ENCODE data around the gene BCAR1. TPM values are rescaled to one million over a fixed set of nuclear protein-coding genes. Genes with fewer than 3 reads are reported as not detected.

The BCAR1 gene
- total and polyA plus RNA-seq, 2 of the 13 experiments (the other 11 are each of a cell fraction or from before 2014, with no cell fraction given) = 48.1 to 51.7 TPM

DNA sequence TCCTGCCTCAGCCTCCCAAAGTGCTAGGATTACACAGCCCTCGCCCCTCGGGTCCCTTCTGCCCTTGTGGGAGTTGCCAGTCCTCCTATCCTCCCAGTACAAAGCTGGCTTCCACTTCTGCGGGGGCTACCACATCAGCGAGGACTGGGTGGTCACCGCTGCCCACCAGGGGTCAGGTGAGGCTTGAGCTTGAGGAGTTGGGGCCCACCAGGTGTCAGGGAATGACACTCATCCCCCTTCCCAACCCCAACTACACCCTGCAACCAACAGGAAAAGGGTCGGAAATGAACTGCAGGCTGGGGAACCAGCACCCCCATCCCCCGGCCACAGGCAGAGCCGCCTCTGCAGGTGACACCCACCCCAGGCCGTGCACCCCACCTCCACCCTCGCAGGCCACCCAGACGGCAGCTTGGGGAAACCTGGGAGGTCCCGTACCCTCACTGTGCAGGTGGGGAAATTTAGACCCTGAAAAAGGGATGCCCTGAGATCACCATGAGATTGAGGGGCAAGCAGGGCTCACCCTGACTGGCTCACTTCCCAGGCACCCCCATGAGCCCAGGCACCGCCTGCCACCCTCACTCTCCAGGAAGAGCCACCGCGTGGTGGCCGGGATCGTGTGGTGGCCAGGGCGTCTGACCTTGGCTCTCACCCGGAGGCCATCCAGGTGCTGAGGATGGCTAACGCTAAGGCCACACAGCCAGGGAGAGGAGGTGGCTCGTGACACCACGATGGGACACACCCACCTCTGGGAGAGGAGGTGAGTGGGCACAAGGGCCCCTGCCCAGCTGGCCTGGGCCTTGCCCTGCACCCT is 24.7 kb downstream of the BCAR1 start (continued):
- no peak for TF ChIP-seq ZNF510 (CRISPR knock-in tag; IDR thresholded peaks at IDR 0.05; ENCODE audit: low read depth)
- TF ChIP-seq GFI1 (CRISPR knock-in tag; IDR thresholded peaks at IDR 0.05; ENCODE audit: borderline replicate concordance) = no peak
- no peak for TF ChIP-seq REL (CRISPR knock-in tag; conservative IDR thresholded peaks at IDR 0.05)
- TF ChIP-seq, protein P1, sequence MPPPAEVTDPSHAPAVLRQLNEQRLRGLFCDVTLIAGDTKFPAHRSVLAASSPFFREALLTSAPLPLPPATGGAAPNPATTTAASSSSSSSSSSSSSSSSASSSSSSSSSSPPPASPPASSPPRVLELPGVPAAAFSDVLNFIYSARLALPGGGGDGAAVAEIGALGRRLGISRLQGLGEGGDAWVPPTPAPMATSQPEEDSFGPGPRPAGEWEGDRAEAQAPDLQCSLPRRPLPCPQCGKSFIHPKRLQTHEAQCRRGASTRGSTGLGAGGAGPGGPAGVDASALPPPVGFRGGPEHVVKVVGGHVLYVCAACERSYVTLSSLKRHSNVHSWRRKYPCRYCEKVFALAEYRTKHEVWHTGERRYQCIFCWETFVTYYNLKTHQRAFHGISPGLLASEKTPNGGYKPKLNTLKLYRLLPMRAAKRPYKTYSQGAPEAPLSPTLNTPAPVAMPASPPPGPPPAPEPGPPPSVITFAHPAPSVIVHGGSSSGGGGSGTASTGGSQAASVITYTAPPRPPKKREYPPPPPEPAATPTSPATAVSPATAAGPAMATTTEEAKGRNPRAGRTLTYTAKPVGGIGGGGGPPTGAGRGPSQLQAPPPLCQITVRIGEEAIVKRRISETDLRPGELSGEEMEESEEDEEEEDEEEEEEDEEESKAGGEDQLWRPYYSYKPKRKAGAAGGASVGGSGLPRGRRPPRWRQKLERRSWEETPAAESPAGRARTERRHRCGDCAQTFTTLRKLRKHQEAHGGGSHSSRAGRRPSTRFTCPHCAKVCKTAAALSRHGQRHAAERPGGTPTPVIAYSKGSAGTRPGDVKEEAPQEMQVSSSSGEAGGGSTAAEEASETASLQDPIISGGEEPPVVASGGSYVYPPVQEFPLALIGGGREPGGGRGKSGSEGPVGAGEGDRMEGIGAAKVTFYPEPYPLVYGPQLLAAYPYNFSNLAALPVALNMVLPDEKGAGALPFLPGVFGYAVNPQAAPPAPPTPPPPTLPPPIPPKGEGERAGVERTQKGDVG (CRISPR knock-in tag; IDR thresholded peaks at IDR 0.05; ENCODE audit: borderline replicate concordance) = no peak
- no peak for TF ChIP-seq ZFAT (CRISPR knock-in tag; conservative IDR thresholded peaks at IDR 0.05)
- TF ChIP-seq ZFP37 (CRISPR knock-in tag; IDR thresholded peaks at IDR 0.05; ENCODE audit: borderline replicate concordance) = no peak
- no peak for TF ChIP-seq RFX3 (CRISPR knock-in tag; IDR thresholded peaks at IDR 0.05)
- no peak for TF ChIP-seq HOXA5 (CRISPR knock-in tag; IDR thresholded peaks at IDR 0.05)
- TF ChIP-seq HNRNPH1 (optimal IDR thresholded peaks at IDR 0.05; ENCODE audit: low read depth, low read length) = peak; percentile 43
- TF ChIP-seq XRCC5 (optimal IDR thresholded peaks at IDR 0.05; ENCODE audit: low read length) = peak; percentile 45
- no peak for TF ChIP-seq KDM5A (IDR thresholded peaks at IDR 0.05; ENCODE audit: borderline replicate concordance, low read length)
- TF ChIP-seq ZBTB38 (CRISPR knock-in tag; IDR thresholded peaks at IDR 0.05) = peak; percentile 2; the same call in 1 of the 2 replicates
- TF ChIP-seq NFYC (CRISPR knock-in tag; IDR thresholded peaks at IDR 0.05) = no peak
- TF ChIP-seq NFATC3 (CRISPR knock-in tag; IDR thresholded peaks at IDR 0.05) = no peak
- no peak for TF ChIP-seq FOXK2 (IDR thresholded peaks at IDR 0.05)
- TF ChIP-seq, protein P2, sequence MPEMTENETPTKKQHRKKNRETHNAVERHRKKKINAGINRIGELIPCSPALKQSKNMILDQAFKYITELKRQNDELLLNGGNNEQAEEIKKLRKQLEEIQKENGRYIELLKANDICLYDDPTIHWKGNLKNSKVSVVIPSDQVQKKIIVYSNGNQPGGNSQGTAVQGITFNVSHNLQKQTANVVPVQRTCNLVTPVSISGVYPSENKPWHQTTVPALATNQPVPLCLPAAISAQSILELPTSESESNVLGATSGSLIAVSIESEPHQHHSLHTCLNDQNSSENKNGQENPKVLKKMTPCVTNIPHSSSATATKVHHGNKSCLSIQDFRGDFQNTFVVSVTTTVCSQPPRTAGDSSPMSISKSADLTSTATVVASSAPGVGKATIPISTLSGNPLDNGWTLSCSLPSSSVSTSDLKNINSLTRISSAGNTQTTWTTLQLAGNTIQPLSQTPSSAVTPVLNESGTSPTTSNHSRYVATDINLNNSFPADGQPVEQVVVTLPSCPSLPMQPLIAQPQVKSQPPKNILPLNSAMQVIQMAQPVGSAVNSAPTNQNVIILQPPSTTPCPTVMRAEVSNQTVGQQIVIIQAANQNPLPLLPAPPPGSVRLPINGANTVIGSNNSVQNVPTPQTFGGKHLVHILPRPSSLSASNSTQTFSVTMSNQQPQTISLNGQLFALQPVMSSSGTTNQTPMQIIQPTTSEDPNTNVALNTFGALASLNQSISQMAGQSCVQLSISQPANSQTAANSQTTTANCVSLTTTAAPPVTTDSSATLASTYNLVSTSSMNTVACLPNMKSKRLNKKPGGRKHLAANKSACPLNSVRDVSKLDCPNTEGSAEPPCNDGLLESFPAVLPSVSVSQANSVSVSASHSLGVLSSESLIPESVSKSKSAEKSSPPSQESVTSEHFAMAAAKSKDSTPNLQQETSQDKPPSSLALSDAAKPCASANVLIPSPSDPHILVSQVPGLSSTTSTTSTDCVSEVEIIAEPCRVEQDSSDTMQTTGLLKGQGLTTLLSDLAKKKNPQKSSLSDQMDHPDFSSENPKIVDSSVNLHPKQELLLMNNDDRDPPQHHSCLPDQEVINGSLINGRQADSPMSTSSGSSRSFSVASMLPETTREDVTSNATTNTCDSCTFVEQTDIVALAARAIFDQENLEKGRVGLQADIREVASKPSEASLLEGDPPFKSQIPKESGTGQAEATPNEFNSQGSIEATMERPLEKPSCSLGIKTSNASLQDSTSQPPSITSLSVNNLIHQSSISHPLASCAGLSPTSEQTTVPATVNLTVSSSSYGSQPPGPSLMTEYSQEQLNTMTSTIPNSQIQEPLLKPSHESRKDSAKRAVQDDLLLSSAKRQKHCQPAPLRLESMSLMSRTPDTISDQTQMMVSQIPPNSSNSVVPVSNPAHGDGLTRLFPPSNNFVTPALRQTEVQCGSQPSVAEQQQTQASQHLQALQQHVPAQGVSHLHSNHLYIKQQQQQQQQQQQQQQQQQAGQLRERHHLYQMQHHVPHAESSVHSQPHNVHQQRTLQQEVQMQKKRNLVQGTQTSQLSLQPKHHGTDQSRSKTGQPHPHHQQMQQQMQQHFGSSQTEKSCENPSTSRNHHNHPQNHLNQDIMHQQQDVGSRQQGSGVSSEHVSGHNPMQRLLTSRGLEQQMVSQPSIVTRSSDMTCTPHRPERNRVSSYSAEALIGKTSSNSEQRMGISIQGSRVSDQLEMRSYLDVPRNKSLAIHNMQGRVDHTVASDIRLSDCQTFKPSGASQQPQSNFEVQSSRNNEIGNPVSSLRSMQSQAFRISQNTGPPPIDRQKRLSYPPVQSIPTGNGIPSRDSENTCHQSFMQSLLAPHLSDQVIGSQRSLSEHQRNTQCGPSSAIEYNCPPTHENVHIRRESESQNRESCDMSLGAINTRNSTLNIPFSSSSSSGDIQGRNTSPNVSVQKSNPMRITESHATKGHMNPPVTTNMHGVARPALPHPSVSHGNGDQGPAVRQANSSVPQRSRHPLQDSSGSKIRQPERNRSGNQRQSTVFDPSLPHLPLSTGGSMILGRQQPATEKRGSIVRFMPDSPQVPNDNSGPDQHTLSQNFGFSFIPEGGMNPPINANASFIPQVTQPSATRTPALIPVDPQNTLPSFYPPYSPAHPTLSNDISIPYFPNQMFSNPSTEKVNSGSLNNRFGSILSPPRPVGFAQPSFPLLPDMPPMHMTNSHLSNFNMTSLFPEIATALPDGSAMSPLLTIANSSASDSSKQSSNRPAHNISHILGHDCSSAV (CRISPR knock-in tag; IDR thresholded peaks at IDR 0.05; ENCODE audit: borderline replicate concordance) = no peak
- no peak for TF ChIP-seq ZNF737 (CRISPR knock-in tag; IDR thresholded peaks at IDR 0.05; ENCODE audit: borderline replicate concordance)

Data from HepG2 (cell line).